ENCODE data around the gene FAM120B.

FAM120B gene

GRCh38 chr6:170370416-170370815 lies 63.9 kb downstream of the FAM120B start:
- DNase-seq = no peak
- no peak overlapping the region for H3K27ac ChIP-seq
- no peaks in the 10 kb centered on the region for H3K9me3 ChIP-seq (ENCODE audit: severe bottlenecking)
- H3K27me3 ChIP-seq (ENCODE audit: insufficient read depth, low read depth, severe bottlenecking) = no peaks in the 10 kb centered on the region
- TF ChIP-seq, protein P1, sequence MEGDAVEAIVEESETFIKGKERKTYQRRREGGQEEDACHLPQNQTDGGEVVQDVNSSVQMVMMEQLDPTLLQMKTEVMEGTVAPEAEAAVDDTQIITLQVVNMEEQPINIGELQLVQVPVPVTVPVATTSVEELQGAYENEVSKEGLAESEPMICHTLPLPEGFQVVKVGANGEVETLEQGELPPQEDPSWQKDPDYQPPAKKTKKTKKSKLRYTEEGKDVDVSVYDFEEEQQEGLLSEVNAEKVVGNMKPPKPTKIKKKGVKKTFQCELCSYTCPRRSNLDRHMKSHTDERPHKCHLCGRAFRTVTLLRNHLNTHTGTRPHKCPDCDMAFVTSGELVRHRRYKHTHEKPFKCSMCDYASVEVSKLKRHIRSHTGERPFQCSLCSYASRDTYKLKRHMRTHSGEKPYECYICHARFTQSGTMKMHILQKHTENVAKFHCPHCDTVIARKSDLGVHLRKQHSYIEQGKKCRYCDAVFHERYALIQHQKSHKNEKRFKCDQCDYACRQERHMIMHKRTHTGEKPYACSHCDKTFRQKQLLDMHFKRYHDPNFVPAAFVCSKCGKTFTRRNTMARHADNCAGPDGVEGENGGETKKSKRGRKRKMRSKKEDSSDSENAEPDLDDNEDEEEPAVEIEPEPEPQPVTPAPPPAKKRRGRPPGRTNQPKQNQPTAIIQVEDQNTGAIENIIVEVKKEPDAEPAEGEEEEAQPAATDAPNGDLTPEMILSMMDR (IDR thresholded peaks at IDR 0.05; ENCODE audit: low read depth, low read length) = no peak
- peaks cover 5% of the 10 kb centered on the region for H3K36me3 ChIP-seq
- no peak overlapping the region for H3K4me3 ChIP-seq (ENCODE audit: low read depth, low read length)

DNA sequence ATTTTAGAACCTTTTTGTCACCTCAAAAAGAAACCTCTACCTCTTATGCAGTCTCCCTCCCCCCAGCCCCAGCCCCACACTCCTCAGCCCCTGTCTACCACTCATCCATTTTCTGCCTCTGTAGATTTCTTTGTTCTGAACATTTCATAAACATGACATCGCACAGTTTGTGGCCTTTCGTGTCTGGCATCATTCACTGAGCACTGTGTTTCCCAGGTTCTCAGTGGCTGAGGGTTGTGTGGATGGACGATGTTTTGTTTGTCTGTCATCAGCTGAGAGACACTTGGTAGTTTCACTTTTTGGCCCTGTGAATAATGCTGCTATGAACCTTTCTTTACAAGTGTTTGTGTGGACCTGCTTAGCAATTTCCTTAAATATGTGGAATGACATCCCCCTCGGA lies 64.5 kb downstream of the FAM120B start:
- Histone ChIP-seq H3K27ac (no peak overlapping the region), H3K36me3 (peaks cover 5% of the 10 kb centered on the region), H3K4me3 (ENCODE audit: low read depth, low read length) (no peak overlapping the region), H3K27me3 (ENCODE audit: insufficient read depth, low read depth, severe bottlenecking) (no peaks in the 10 kb centered on the region), H3K9me3 (ENCODE audit: severe bottlenecking) (no peaks in the 10 kb centered on the region)
- no peak for DNase-seq
- TF ChIP-seq, protein P1 (IDR thresholded peaks at IDR 0.05; ENCODE audit: low read depth, low read length) = no peak

GRCh38 chr6:170371588-170371987 lies 65.0 kb downstream of the FAM120B start:
- Histone ChIP-seq H3K4me3 (ENCODE audit: low read depth, low read length) (no peak overlapping the region), H3K27ac (no peak overlapping the region), H3K36me3 (peaks cover 5% of the 10 kb centered on the region), H3K9me3 (ENCODE audit: severe bottlenecking) (no peaks in the 10 kb centered on the region), H3K27me3 (ENCODE audit: insufficient read depth, low read depth, severe bottlenecking) (no peaks in the 10 kb centered on the region)
- TF ChIP-seq, protein P1 (IDR thresholded peaks at IDR 0.05; ENCODE audit: low read depth, low read length) = no peak
- DNase-seq = no peak

- H3K27ac ChIP-seq = no peak overlapping the region
- no peaks in the 10 kb centered on the region for H3K9me3 ChIP-seq (ENCODE audit: severe bottlenecking)
Measured at GRCh38 chr6:170372380-170373325, 66.1 kb downstream of the FAM120B start.

GRCh38 chr6:170374571-170375444 lies 68.2 kb downstream of the FAM120B start:
- Histone ChIP-seq H3K36me3 (peaks cover 2% of the 10 kb centered on the region), H3K27ac (no peak overlapping the region), H3K27me3 (ENCODE audit: insufficient read depth, low read depth, severe bottlenecking) (no peaks in the 10 kb centered on the region), H3K4me3 (ENCODE audit: low read depth, low read length) (no peak overlapping the region), H3K9me3 (ENCODE audit: severe bottlenecking) (no peaks in the 10 kb centered on the region)
- DNase-seq = no peak
- TF ChIP-seq, protein P1 (IDR thresholded peaks at IDR 0.05; ENCODE audit: low read depth, low read length) = no peak

More at GRCh38 chr6:170372380-170373325, 66.1 kb downstream of the FAM120B start:
- no peak overlapping the region for H3K4me3 ChIP-seq (ENCODE audit: low read depth, low read length)
- no peak for DNase-seq
- H3K27me3 ChIP-seq (ENCODE audit: insufficient read depth, low read depth, severe bottlenecking) = no peaks in the 10 kb centered on the region
- H3K36me3 ChIP-seq = peaks cover 5% of the 10 kb centered on the region
- TF ChIP-seq, protein P1 (IDR thresholded peaks at IDR 0.05; ENCODE audit: low read depth, low read length) = no peak

Measured in WERI-Rb-1 (cell line).